ENCODE results near the gene CCL2.

Gene CCL2

DNA sequence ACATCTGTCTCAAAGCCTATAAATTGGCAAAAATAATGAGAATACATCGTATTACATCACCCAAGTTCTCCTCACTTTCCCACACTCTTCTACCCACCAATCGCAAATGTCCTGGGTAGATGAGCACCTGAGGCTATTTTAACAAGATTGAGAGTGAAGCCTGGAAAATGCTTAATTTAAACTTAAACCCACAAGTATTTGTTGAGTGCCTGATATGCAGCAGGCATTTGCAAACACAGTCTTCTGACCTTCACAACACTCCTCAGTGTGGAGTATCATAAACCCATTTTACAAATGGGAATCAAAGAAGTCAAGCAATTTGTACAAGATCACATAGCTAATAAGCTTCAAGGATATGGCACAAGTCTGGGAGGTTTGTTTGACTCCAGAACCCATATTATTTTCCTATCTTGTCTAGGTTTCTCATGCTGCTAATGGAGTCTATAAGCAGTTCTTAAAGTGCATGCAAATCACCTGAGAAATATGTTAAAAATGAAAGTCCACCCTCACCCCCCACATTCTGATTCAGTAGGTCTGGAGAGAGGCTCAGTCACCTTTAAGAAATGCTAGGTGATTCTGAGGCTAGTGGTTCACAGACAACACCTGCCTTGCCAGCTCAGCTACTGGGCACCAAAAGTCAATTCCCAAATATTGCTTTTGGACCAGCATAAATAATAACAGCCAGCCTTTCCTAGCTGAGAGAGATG is 34.9 kb upstream of the CCL2 start:
- peaks cover 28% of the 10 kb centered on the region for H3K27me3 Mint-ChIP-seq (ENCODE audit: low read depth)
- no peaks in the 10 kb centered on the region for H3K36me3 Mint-ChIP-seq (ENCODE audit: low read depth)

DNA sequence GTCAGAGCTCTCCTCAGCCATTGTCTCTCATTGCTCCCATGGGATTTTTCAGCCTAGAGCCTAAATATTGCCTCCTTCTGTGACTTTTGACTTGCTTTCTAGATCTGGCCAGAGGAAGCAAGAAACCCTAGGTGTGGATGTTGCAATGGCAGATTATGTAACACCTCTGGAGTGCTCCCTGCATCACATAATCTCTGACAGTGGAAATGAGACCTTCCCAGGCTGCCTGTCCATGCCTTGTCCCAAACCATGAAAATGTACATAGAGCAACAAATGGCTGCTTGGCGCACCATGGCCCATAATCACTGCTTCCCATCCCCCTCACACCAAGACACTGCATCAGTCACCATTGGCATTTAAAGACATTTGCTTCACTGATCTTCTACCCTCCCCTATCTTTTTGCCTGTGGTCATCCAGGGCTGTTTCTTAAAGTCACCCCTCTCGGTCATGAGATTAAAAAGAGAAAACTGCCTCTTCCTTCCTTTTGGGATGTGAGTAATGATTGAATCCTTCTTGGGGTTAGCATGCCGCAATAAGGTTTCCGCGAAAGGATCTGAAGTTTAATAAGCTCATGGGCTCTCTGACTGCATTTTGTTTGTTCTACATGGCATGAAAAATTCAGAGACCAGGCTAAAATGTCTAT is 34.2 kb upstream of the CCL2 start:
- no peak overlapping the region for H3K4me3 Mint-ChIP-seq
- TF ChIP-seq, protein P1, sequence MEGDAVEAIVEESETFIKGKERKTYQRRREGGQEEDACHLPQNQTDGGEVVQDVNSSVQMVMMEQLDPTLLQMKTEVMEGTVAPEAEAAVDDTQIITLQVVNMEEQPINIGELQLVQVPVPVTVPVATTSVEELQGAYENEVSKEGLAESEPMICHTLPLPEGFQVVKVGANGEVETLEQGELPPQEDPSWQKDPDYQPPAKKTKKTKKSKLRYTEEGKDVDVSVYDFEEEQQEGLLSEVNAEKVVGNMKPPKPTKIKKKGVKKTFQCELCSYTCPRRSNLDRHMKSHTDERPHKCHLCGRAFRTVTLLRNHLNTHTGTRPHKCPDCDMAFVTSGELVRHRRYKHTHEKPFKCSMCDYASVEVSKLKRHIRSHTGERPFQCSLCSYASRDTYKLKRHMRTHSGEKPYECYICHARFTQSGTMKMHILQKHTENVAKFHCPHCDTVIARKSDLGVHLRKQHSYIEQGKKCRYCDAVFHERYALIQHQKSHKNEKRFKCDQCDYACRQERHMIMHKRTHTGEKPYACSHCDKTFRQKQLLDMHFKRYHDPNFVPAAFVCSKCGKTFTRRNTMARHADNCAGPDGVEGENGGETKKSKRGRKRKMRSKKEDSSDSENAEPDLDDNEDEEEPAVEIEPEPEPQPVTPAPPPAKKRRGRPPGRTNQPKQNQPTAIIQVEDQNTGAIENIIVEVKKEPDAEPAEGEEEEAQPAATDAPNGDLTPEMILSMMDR (IDR thresholded peaks at IDR 0.05; ENCODE audit: unreplicated experiment in 3 of 3) = no peak
- H3K36me3 Mint-ChIP-seq (ENCODE audit: low read depth) = no peaks in the 10 kb centered on the region
- no peaks in the 10 kb centered on the region for H3K4me1 Mint-ChIP-seq
- peaks cover 30% of the 10 kb centered on the region for H3K27me3 Mint-ChIP-seq (ENCODE audit: low read depth)
- H3K9me3 Mint-ChIP-seq = peaks cover 11% of the 10 kb centered on the region
- no peak overlapping the region for H3K27ac Mint-ChIP-seq

More for the DNA sequence above, 34.9 kb upstream of the CCL2 start:
- no peak overlapping the region for H3K4me3 Mint-ChIP-seq
- no peak overlapping the region for H3K27ac Mint-ChIP-seq
- TF ChIP-seq, protein P1 (IDR thresholded peaks at IDR 0.05; ENCODE audit: unreplicated experiment in 3 of 3) = no peak
- H3K4me1 Mint-ChIP-seq = no peaks in the 10 kb centered on the region
- peaks cover 11% of the 10 kb centered on the region for H3K9me3 Mint-ChIP-seq

DNA sequence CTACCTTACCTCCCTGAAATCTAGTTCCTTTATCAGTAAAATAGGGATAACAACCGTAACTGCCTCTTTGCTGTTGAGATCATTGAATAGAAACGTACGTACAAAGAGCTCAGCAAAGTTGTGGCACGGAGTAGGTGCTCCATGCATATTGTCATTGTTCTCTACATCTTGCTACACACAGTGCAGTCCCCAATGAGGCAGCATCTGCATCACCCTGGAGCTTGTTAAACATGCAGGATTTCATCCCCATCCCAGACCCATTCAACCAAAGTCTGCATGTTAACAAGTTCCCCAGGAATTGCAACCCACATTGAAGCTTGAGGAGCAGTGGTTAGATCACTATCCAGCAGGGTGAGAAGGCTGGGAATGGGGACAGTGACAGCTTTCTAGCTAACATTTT is 33.7 kb upstream of the CCL2 start:
- Mint-ChIP-seq H3K9me3 (peaks cover 7% of the 10 kb centered on the region), H3K4me1 (no peaks in the 10 kb centered on the region), H3K27me3 (ENCODE audit: low read depth) (peaks cover 30% of the 10 kb centered on the region), H3K4me3 (no peak overlapping the region), H3K36me3 (ENCODE audit: low read depth) (no peaks in the 10 kb centered on the region), H3K27ac (no peak overlapping the region)
- TF ChIP-seq, protein P1 (IDR thresholded peaks at IDR 0.05; ENCODE audit: unreplicated experiment in 3 of 3) = no peak

DNA sequence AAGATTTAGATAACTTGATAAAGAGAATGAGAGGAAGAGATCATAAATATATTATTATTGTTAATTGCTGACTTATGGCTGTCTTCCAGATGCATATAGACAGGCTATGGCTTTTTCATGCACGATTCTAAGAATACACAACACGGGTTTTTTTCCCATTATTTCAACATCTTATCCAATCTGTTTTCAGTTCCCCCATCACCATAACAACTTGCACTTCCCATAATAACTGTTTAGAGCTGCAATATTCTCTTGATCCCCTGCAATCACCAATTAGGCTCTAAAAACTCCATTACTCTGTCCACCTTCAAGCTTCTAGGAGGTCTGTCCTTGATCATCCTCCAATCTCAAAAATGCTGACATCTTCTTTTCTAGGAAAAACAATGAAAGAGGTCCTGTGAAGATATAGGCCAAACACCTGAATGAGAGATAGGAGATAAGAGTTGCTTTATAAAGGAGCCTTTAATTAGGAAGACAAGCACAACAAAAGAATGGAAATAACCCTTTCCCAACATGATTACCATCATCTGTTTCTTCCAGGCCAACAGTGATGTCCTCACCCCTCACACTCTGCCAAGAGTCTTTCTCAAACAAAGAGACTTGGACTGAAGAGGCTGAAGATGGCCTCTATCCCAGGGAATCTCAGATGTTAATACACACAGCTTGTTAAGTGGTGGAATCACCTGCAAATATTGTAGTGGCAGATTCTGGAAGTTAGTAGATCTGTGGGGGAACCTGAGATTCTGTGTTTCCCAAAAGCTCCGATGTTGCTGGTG is 32.2 kb upstream of the CCL2 start:
- H3K4me3 Mint-ChIP-seq = no peak overlapping the region
- no peaks in the 10 kb centered on the region for H3K4me1 Mint-ChIP-seq
- H3K27ac Mint-ChIP-seq = no peak overlapping the region
- H3K9me3 Mint-ChIP-seq = peaks cover 4% of the 10 kb centered on the region
- TF ChIP-seq, protein P1 (IDR thresholded peaks at IDR 0.05; ENCODE audit: unreplicated experiment in 3 of 3) = no peak
- H3K27me3 Mint-ChIP-seq (ENCODE audit: low read depth) = peaks cover 27% of the 10 kb centered on the region
- H3K36me3 Mint-ChIP-seq (ENCODE audit: low read depth) = no peaks in the 10 kb centered on the region

DNA sequence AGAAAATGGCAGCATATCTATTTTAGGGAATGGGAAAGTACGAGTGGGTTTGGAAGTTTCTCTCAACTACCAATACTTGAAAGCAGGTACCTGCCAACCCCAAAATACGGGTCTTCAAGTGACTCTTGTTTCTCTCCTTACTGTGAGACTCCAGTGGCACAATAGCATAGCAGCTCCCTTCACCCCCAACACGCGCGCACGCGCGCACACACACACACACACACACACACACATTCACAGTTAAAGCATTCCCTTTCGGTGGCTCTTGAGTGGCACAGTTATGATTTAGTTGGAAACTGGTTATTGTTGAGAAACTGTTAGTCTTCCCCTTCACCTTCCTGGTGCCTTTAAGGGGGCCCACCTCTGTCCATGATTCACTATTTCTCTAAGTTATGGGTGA is 30.0 kb upstream of the CCL2 start:
- no peaks in the 10 kb centered on the region for H3K4me1 Mint-ChIP-seq
- TF ChIP-seq, protein P1 (IDR thresholded peaks at IDR 0.05; ENCODE audit: unreplicated experiment in 3 of 3) = no peak
- H3K9me3 Mint-ChIP-seq = peaks cover 7% of the 10 kb centered on the region
- peaks cover 28% of the 10 kb centered on the region for H3K27me3 Mint-ChIP-seq (ENCODE audit: low read depth)
- no peak overlapping the region for H3K27ac Mint-ChIP-seq
- H3K36me3 Mint-ChIP-seq (ENCODE audit: low read depth) = no peaks in the 10 kb centered on the region
- no peak overlapping the region for H3K4me3 Mint-ChIP-seq
